ENCODE data around the gene NOTO.

Gene NOTO

GRCh38 chr2:73203055-73203681 is 794 bp downstream of the NOTO start:
- no peak for DNase-seq

GRCh38 chr2:73205611-73206010 is 3.2 kb downstream of the NOTO start:
- no peak for DNase-seq

- DNase-seq = no peak
Measured at GRCh38 chr2:73208258-73208657, 5.9 kb downstream of the NOTO start.

GRCh38 chr2:73210019-73210418 is 7.6 kb downstream of the NOTO start:
- no peak for DNase-seq

GRCh38 chr2:73210696-73211095 is 8.3 kb downstream of the NOTO start:
- no peak for DNase-seq

DNA sequence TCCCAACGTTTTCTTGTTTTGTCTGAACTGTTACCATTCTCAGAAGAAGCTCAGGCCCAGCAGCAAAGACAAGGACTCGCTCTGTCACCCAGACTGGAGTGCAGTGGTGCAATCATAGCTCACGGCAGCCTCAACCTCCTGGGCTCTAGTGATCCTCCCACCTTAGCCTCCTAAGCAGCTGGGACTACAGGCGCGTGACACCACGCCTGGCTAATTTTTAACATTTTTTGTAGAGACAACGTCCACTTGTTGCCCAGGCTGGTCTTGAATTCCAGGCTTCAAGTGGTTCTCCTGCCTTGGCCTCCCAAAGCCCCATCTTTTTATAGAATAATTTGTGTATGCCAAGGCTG is 9.7 kb downstream of the NOTO start:
- DNase-seq = no peak

DNA sequence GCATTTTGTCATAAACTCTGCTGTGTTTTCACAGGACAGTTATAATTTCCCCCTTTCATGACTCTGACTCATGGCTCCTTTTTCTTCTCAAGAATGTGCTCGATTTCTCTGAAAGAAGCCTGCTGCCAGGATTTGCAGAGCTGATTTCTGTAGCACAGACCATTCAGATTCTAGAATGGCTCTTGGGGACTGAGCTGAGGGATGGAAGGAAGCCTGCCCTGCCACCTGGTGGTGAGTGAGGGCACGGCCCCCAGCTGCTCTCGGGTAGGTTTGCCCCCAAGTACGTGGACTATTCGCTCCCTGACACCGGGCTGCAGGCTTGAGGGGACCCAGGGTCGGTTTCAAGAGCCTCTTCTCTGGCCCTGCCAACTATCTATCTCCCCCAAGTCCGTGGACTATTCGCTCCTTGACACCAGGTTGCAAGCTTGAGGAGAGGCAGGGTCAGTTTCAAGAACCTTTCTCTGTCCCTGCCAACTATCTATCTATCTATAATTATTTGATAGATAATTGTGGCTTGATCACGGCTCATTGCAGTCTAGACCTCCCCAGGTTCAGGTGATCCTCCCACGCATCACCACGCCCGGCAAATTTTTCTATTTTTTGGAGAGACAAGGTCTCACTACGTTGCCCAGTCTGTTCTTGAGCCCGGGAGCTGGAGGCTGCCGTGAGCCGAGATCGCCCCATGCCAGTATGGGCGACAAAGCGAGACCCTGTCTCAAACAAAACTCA is 10.2 kb downstream of the NOTO start:
- DNase-seq = peak; percentile 68 to 76

- DNase-seq = peak; percentile 86 to 92
Measured at GRCh38 chr2:73214120-73215035, 12.0 kb downstream of the NOTO start, which contains the start of gene SMYD5. Gene SMYD5 (plus strand): TSS chr2:73214245. CDS start chr2:73214267, 22 bp downstream.

GRCh38 chr2:73215254-73215653 is 12.9 kb downstream of the NOTO start:
- no peak for DNase-seq

DNA sequence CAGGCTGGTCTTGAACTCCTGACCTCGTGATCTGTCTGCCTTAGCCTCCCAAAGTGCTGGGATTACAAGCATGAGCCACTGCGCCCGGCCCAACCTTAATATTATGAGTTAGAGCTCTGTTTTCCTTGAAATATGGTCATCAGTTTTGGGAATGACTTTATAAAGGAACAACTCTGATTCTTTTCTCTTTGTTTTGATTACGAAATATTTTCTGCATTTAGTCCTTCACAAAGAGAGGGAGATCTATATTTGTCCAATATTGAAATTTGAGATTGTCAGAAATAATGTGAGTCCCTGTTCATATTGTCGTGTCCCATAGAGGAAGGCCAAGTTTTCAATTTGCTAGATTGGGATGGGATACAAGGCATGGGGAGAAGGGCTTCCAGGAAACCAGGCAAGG is 14.8 kb downstream of the NOTO start:
- DNase-seq = no peak

DNA sequence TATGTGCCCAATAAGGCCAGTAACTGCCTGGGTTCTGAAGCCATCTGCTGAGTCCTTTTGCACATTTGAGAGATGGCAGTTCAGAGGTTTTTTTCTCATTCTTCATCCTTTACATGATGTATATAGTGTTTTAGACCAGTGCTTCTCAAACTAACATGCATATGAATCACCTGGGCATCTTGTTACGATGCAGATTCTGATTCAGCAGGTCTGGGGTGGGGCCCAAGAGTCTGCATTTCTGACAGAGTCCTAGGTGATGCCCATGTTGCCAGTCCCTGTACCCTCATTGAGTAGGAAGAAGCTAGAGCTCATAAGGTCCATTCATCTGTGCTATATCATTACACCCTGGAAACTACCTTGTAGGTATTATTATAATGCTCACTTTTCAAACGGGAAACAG is 15.5 kb downstream of the NOTO start:
- DNase-seq = no peak

- DNase-seq = no peak
Measured at GRCh38 chr2:73218298-73218697, 15.9 kb downstream of the NOTO start.

GRCh38 chr2:73223821-73224220 is 21.4 kb downstream of the NOTO start:
- DNase-seq = no peak

DNA sequence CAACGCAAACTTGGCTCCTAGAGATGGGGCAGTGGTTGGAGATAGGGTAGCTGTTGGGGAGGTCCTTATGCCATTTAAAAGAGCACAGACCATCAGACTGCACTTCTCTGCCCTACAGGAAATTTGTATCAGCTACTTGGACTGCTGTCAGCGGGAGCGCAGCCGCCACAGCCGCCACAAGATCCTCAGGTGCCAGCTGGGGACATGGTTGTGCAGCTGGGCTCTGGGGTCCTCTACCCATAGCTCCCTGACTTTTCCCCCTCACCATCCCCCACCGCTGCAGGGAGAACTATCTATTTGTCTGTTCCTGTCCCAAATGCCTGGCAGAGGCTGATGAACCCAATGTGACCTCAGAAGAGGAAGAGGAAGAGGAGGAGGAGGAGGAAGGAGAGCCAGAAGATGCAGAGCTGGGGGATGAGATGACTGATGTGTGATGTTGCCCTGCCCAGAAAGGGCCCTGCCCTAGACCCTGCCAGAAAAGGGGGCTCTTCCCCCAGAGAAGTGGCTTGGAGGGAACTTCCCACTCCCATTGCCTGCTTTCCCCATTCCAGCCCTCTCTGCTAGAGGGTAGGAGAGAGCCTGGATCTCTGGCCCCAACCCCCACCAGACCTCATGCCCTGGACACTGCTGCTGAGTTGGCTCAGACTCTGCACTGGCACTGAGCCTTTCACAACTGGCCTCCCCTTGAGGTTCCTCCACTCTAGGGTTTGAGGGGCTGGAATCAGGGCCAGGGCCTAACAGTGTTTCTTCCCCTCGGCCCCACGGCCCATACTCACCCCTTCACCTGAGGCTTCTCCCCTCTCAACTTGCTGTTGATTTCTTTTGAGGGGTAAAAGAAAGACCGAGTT is 23.4 kb downstream of the NOTO start:
- no peak for DNase-seq

GRCh38 chr2:73227086-73227485 is 24.7 kb downstream of the NOTO start:
- no peak for DNase-seq

GRCh38 chr2:73228631-73229030 is 26.3 kb downstream of the NOTO start:
- no peak for DNase-seq

- DNase-seq = peak in 1 of 2 donors; percentile 33
Measured at GRCh38 chr2:73232403-73233153, 30.2 kb downstream of the NOTO start.

- peak; percentile 97 to 98 for DNase-seq
Measured at GRCh38 chr2:73233154-73233931, 31.0 kb downstream of the NOTO start, which contains the start of gene PRADC1. Gene PRADC1 (minus strand): TSS chr2:73233239. CDS start chr2:73233160, 79 bp downstream.

DNA sequence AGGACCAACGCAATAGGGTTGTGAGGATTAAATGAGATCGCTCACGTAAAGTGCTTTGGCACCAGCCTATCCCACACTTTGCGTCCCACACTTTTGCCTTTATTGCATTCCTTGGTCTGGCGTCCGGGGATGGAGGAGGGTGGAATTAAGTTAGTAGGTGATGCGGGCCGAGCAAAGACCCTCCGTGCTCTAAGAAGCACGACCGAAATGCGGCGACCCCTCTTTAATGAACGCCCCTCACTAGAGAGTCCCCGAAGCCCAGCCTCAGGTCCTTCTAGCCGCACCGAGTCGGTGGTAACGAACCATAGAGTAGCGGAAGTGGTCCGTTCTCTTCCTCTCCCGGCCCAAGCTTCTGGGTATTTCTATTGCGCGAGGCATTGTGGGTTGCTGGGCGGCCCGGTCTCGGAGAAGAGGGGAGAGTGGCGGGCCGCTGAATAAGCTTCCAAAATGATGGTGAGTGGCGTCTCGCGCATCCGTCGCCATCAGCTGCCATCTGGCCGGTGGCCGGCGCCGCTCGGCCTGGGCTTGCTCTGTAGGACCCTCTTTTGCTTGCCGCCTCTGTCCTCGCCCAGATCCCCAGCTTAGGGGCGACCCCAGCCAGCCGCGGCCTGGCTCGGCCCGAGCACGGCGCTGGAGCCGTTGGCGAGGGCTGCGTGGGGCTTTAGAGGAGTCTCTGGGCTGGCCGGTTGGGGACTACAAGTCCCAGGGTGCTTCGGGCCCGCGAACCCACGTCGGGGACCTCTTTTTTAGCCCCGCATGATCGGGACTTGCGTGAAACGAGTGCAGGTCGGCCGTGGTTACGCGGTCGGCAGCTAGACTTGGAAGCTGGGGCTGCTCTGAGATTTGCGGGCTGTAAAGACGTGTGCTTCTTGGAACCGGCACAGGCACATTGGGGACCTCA is 31.8 kb downstream of the NOTO start, which contains the start of gene CCT7:
TSS of gene CCT7 (plus strand) at position 377 of the 901 bp plus-strand sequence. CDS start at position 448, 71 bp downstream.
- peak; percentile 90 to 93 for DNase-seq
